Suprapubic skin (tissue), 4 donors: ENCODE results near the gene CACNA1H. TPM values are rescaled to one million over a fixed set of nuclear protein-coding genes. Genes with fewer than 3 reads are reported as not detected.
A peak's percentile ranks its signal among the peaks of the same experiment; 100 is the strongest.

Source experiments
- DNase-seq, 2 donors: peaks; one replicate each; pipeline ENCODE4 v3.0.0-alpha.2; 2019; ENCODE audit warnings: low spot score in 2 of 2
- H3K27ac ChIP-seq: fragments of 200-600 bp; sonication (generic); one replicate; pipeline ENCODE4 v1.5.1; 2019
- H3K27me3 ChIP-seq: fragments of 200-600 bp; sonication (generic); one replicate; pipeline ENCODE4 v1.5.1; 2019
- H3K36me3 ChIP-seq: fragments of 200-600 bp; sonication (generic); one replicate; pipeline ENCODE4 v1.5.1; 2019
- H3K4me1 ChIP-seq: fragments of 200-600 bp; sonication (generic); one replicate; pipeline ENCODE4 v1.5.1; 2019
- H3K4me3 ChIP-seq: fragments of 200-600 bp; sonication (generic); one replicate; pipeline ENCODE4 v1.5.1; 2019; ENCODE audit warnings: mild to moderate bottlenecking
- H3K9me3 ChIP-seq: fragments of 200-600 bp; sonication (generic); one replicate; pipeline ENCODE4 v1.5.1; 2019
- CTCF ChIP-seq, 2 donors: fragments of 200-600 bp in 1 of 2; fragments of 450-650 bp in 1 of 2; sonication (generic) in 1 of 2; IDR thresholded peaks; one replicate each; pipeline ENCODE4 v1.5.1; 2016 to 2019; ENCODE audit warnings: antibody characterized with exemption in 2 of 2, mild to moderate bottlenecking in 1 of 2, moderate library complexity in 1 of 2
- EP300 ChIP-seq: sonication (generic); formaldehyde crosslinking; IDR thresholded peaks from one replicate; pipeline ENCODE4 v1.6.1; 2017; ENCODE audit warnings: antibody characterized with exemption
- POLR2A ChIP-seq, 2 donors: fragments of 450-650 bp; IDR thresholded peaks; one replicate each; pipeline ENCODE4 v1.6.1; 2017; ENCODE audit warnings: antibody characterized with exemption in 2 of 2, mild to moderate bottlenecking in 2 of 2, moderate library complexity in 2 of 2
- POLR2AphosphoS5 ChIP-seq, 3 donors: sonication (generic); formaldehyde crosslinking; IDR thresholded peaks; one replicate each; pipeline ENCODE4 v1.6.1; 2017; ENCODE audit warnings: antibody characterized with exemption in 3 of 3
- WGBS: methylation state at CpG from one replicate; pipeline ENCODE4 v1.1.5; 2018; 5-methylcytosine and 5-hydroxymethylcytosine counted together
- total RNA-seq, 4 donors: library from RNA; depleted of rRNA; stranded (reverse); fragments of >200 nt; gene quantifications; one replicate each; pipeline ENCODE4 v1.1.0, GENCODE V29; 2016

The CACNA1H gene
- total RNA-seq, 4 donors from 2014 or later = 19.4 to 167 (median 38.4) TPM

GRCh38 chr16:1193143-1193824 lies 40.4 kb downstream of the CACNA1H start:
- no peak for TF ChIP-seq EP300
- no peak for TF ChIP-seq POLR2AphosphoS5 (IDR thresholded peaks at IDR 0.05)
- no peak for TF ChIP-seq POLR2A (IDR thresholded peaks at IDR 0.05)
- no peak for TF ChIP-seq CTCF (IDR thresholded peaks at IDR 0.05)
- Histone ChIP-seq H3K27me3 (peaks cover 42% of the 10 kb centered on the region), H3K4me1 (no peaks in the 10 kb centered on the region), H3K4me3 (no peak overlapping the region), H3K9me3 (no peaks in the 10 kb centered on the region), H3K27ac (no peak overlapping the region), H3K36me3 (no peaks in the 10 kb centered on the region)
- DNase-seq = no peak
- WGBS = 68% methylated on average over 9 of the region's 30 CpGs

- no peak for DNase-seq
- no peak for TF ChIP-seq CTCF (IDR thresholded peaks at IDR 0.05)
- TF ChIP-seq EP300 = no peak
- no peak for TF ChIP-seq POLR2AphosphoS5 (IDR thresholded peaks at IDR 0.05)
- no peak for TF ChIP-seq POLR2A (IDR thresholded peaks at IDR 0.05)
- no peaks in the 10 kb centered on the region for H3K36me3 ChIP-seq
- no peaks in the 10 kb centered on the region for H3K9me3 ChIP-seq
- H3K27me3 ChIP-seq = peaks cover 39% of the 10 kb centered on the region
- 73% methylated on average over 14 of the region's 29 CpGs for whole genome bisulfite sequencing
- H3K4me1 ChIP-seq = no peaks in the 10 kb centered on the region
- H3K4me3 ChIP-seq = no peak overlapping the region
- H3K27ac ChIP-seq = no peak overlapping the region
Measured at GRCh38 chr16:1193825-1194581, 41.1 kb downstream of the CACNA1H start.

GRCh38 chr16:1194665-1195392 lies 41.9 kb downstream of the CACNA1H start:
- no peaks in the 10 kb centered on the region for H3K9me3 ChIP-seq
- 24% methylated on average over 4 of the region's 61 CpGs for WGBS
- TF ChIP-seq CTCF (IDR thresholded peaks at IDR 0.05) = peak; percentile 10 to 56
- TF ChIP-seq POLR2AphosphoS5 (IDR thresholded peaks at IDR 0.05) = no peak
- no peak for DNase-seq
- no peak overlapping the region for H3K4me3 ChIP-seq
- H3K36me3 ChIP-seq = no peaks in the 10 kb centered on the region
- no peak overlapping the region for H3K27ac ChIP-seq
- no peaks in the 10 kb centered on the region for H3K4me1 ChIP-seq
- peaks cover 39% of the 10 kb centered on the region for H3K27me3 ChIP-seq

- no peak overlapping the region for H3K27ac ChIP-seq
- no peaks in the 10 kb centered on the region for H3K9me3 ChIP-seq
- 82% methylated on average over 8 of the region's 14 CpGs for WGBS
- peaks cover 39% of the 10 kb centered on the region for H3K27me3 ChIP-seq
- no peaks in the 10 kb centered on the region for H3K4me1 ChIP-seq
- DNase-seq = no peak
- no peak for TF ChIP-seq POLR2A (IDR thresholded peaks at IDR 0.05)
- TF ChIP-seq CTCF (IDR thresholded peaks at IDR 0.05) = no peak
- no peak for TF ChIP-seq EP300
- TF ChIP-seq POLR2AphosphoS5 (IDR thresholded peaks at IDR 0.05) = no peak
- H3K36me3 ChIP-seq = no peaks in the 10 kb centered on the region
- no peak overlapping the region for H3K4me3 ChIP-seq
Measured at GRCh38 chr16:1195393-1195666, 42.4 kb downstream of the CACNA1H start.

- Histone ChIP-seq H3K4me3 (no peak overlapping the region), H3K4me1 (no peaks in the 10 kb centered on the region), H3K27me3 (peaks cover 39% of the 10 kb centered on the region), H3K27ac (no peak overlapping the region), H3K36me3 (no peaks in the 10 kb centered on the region), H3K9me3 (no peaks in the 10 kb centered on the region)
- no peak for DNase-seq
- TF ChIP-seq POLR2AphosphoS5 (IDR thresholded peaks at IDR 0.05) (no peak), POLR2A (IDR thresholded peaks at IDR 0.05) (no peak), CTCF (IDR thresholded peaks at IDR 0.05) (no peak), EP300 (no peak)
- 68% methylated on average over 10 of the region's 11 CpGs for WGBS
Measured at GRCh38 chr16:1196494-1196893, 43.6 kb downstream of the CACNA1H start.
